ENCODE data around the gene LRRC40. TPM values are rescaled to one million over a fixed set of nuclear protein-coding genes. Genes with fewer than 3 reads are reported as not detected.

LRRC40 gene
- total and polyA plus RNA-seq, 2 donors (not counting 1 experiment from before 2014, with no cell fraction given): 16.5 to 24.2 TPM

DNA sequence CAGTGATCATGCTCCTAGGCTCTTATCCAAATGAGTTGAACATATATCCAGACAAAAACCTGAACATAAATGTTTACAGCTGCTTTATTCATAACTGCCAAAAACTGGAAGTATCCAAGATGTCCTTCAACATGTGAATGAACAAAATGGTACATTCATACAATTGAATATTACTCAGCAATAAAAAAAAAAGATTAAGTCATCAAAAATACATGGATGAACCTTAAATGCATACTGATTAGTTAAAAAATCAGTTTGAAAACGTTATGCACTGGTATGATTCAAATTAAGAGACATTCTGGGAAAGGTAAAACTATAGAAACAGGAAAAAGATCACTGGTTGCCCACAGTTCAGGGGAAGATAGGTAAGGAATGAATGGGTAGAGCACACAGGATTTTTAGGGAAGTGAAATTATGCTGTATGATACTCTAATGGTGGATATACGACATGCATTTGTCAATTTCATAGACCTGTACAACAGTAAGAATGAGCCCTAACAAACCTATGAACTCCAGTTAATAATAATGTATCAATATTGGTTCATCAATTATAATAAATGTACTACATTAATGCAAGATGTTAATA is 3.1 kb downstream of the LRRC40 start:
- TF ChIP-seq, protein P1, sequence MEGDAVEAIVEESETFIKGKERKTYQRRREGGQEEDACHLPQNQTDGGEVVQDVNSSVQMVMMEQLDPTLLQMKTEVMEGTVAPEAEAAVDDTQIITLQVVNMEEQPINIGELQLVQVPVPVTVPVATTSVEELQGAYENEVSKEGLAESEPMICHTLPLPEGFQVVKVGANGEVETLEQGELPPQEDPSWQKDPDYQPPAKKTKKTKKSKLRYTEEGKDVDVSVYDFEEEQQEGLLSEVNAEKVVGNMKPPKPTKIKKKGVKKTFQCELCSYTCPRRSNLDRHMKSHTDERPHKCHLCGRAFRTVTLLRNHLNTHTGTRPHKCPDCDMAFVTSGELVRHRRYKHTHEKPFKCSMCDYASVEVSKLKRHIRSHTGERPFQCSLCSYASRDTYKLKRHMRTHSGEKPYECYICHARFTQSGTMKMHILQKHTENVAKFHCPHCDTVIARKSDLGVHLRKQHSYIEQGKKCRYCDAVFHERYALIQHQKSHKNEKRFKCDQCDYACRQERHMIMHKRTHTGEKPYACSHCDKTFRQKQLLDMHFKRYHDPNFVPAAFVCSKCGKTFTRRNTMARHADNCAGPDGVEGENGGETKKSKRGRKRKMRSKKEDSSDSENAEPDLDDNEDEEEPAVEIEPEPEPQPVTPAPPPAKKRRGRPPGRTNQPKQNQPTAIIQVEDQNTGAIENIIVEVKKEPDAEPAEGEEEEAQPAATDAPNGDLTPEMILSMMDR (conservative IDR thresholded peaks at IDR 0.05 in 1 of 2, IDR thresholded peaks at IDR 0.05 in 1 of 2; ENCODE audit: low read depth in 1 of 2, low read length in 2 of 2): no peak
- TF ChIP-seq EZH2 (IDR thresholded peaks at IDR 0.05; ENCODE audit: low read length, missing control alignments): no peak
- Histone ChIP-seq H3K4me3 (replicated peaks in 1 of 4; ENCODE audit: control extremely low read depth in 1 of 4, insufficient read depth in 1 of 4, low read depth in 3 of 4, low read length in 4 of 4) (no peak overlapping the region), H3K79me2 (ENCODE audit: control insufficient read depth, insufficient read depth, low read length) (peaks cover 79% of the 10 kb centered on the region), H2AFZ (ENCODE audit: low read length) (no peak overlapping the region), H3K36me3 (ENCODE audit: control insufficient read depth, insufficient read depth, low read length) (no peaks in the 10 kb centered on the region), H3K27me3 (ENCODE audit: control insufficient read depth, insufficient read depth, low read length) (no peaks in the 10 kb centered on the region), H3K27ac (ENCODE audit: insufficient read depth, low read length) (no peak overlapping the region), H3K9ac (ENCODE audit: insufficient read depth, low read length) (no peak overlapping the region), H3K4me1 (ENCODE audit: control insufficient read depth, extremely low read depth, insufficient read depth, low read length) (peaks cover 6% of the 10 kb centered on the region), H4K20me1 (ENCODE audit: control insufficient read depth, extremely low read depth, insufficient read depth, low read length) (no peaks in the 10 kb centered on the region), H3K4me2 (ENCODE audit: extremely low read depth, insufficient read depth, low read length) (no peak overlapping the region), H3K9me3 (ENCODE audit: control insufficient read depth, insufficient read depth, low read depth, low read length) (no peaks in the 10 kb centered on the region)
- DNase-seq (ENCODE audit: low read depth in 2 of 2): no peak

DNA sequence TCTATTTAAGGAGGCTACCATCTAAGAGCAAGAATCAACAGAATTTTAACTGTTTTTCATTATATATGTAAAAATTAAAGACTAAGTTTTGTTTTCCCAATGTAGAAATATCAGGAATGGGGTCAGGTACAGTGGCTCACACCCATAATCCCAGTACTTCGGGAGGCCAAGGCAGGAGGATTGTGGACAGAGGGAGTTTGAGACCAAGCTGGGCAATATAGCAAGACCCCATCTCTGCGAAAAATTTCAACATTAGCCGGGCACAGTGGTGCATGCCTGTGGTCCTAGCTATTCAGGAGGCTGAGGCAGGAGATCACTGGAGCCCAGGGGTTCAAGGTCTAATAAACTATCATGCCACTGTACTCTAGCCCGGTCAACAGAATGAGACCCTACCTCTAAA is 5.3 kb downstream of the LRRC40 start:
- no peak overlapping the region for H3K27ac ChIP-seq (ENCODE audit: insufficient read depth, low read length)
- no peaks in the 10 kb centered on the region for H3K9me3 ChIP-seq (ENCODE audit: control insufficient read depth, insufficient read depth, low read depth, low read length)
- H3K79me2 ChIP-seq (ENCODE audit: control insufficient read depth, insufficient read depth, low read length): peaks cover 65% of the 10 kb centered on the region
- H3K4me3 ChIP-seq (replicated peaks in 1 of 4; ENCODE audit: control extremely low read depth in 1 of 4, insufficient read depth in 1 of 4, low read depth in 3 of 4, low read length in 4 of 4): no peak overlapping the region
- DNase-seq (ENCODE audit: low read depth in 2 of 2): no peak
- H2AFZ ChIP-seq (ENCODE audit: low read length): no peak overlapping the region
- peaks cover 4% of the 10 kb centered on the region for H3K4me1 ChIP-seq (ENCODE audit: control insufficient read depth, extremely low read depth, insufficient read depth, low read length)
- no peaks in the 10 kb centered on the region for H3K36me3 ChIP-seq (ENCODE audit: control insufficient read depth, insufficient read depth, low read length)
- TF ChIP-seq, protein P1 (conservative IDR thresholded peaks at IDR 0.05 in 1 of 2, IDR thresholded peaks at IDR 0.05 in 1 of 2; ENCODE audit: low read depth in 1 of 2, low read length in 2 of 2): no peak
- TF ChIP-seq EZH2 (IDR thresholded peaks at IDR 0.05; ENCODE audit: low read length, missing control alignments): no peak
- H4K20me1 ChIP-seq (ENCODE audit: control insufficient read depth, extremely low read depth, insufficient read depth, low read length): no peaks in the 10 kb centered on the region
- no peaks in the 10 kb centered on the region for H3K27me3 ChIP-seq (ENCODE audit: control insufficient read depth, insufficient read depth, low read length)
- no peak overlapping the region for H3K9ac ChIP-seq (ENCODE audit: insufficient read depth, low read length)
- H3K4me2 ChIP-seq (ENCODE audit: extremely low read depth, insufficient read depth, low read length): no peak overlapping the region

DNA sequence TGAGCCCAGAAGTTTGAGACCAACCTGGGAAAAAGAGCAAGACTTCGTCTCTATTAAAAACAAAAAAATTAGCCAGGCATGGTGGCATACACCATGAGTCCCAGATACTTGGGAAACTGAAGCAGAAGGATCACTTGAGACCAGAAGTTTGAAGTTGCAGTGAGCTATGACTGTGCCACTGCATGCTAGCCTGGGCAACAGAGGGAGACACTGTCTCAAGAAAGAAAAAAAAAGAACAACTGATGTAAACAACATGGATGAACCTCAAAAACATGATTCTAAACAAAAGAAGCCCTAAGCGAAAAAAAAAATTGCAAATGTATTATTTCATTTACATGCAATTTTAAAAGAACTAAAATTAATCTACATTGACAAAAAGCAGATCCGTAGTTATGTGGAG is 9.0 kb downstream of the LRRC40 start:
- DNase-seq (ENCODE audit: low read depth in 2 of 2): no peak
- no peaks in the 10 kb centered on the region for H4K20me1 ChIP-seq (ENCODE audit: control insufficient read depth, extremely low read depth, insufficient read depth, low read length)
- no peaks in the 10 kb centered on the region for H3K27me3 ChIP-seq (ENCODE audit: control insufficient read depth, insufficient read depth, low read length)
- H3K9me3 ChIP-seq (ENCODE audit: control insufficient read depth, insufficient read depth, low read depth, low read length): no peaks in the 10 kb centered on the region
- TF ChIP-seq, protein P1 (conservative IDR thresholded peaks at IDR 0.05 in 1 of 2, IDR thresholded peaks at IDR 0.05 in 1 of 2; ENCODE audit: low read depth in 1 of 2, low read length in 2 of 2): no peak
- TF ChIP-seq EZH2 (IDR thresholded peaks at IDR 0.05; ENCODE audit: low read length, missing control alignments): no peak
- H3K79me2 ChIP-seq (ENCODE audit: control insufficient read depth, insufficient read depth, low read length): peaks cover 39% of the 10 kb centered on the region
- H3K9ac ChIP-seq (ENCODE audit: insufficient read depth, low read length): no peak overlapping the region
- H3K4me3 ChIP-seq (replicated peaks in 1 of 4; ENCODE audit: control extremely low read depth in 1 of 4, insufficient read depth in 1 of 4, low read depth in 3 of 4, low read length in 4 of 4): no peak overlapping the region
- no peaks in the 10 kb centered on the region for H3K36me3 ChIP-seq (ENCODE audit: control insufficient read depth, insufficient read depth, low read length)
- H3K27ac ChIP-seq (ENCODE audit: insufficient read depth, low read length): no peak overlapping the region
- H3K4me2 ChIP-seq (ENCODE audit: extremely low read depth, insufficient read depth, low read length): no peak overlapping the region
- no peaks in the 10 kb centered on the region for H3K4me1 ChIP-seq (ENCODE audit: control insufficient read depth, extremely low read depth, insufficient read depth, low read length)
- no peak overlapping the region for H2AFZ ChIP-seq (ENCODE audit: low read length)
